Liver (tissue), 9 donors: Measurements from ENCODE around the gene SRGAP3. TPM values are rescaled to one million over a fixed set of nuclear protein-coding genes. Genes with fewer than 3 reads are reported as not detected.

Experiments
- DNase-seq: peaks from one replicate; pipeline ENCODE4 v3.0.0-alpha.2; 2017; ENCODE audit warnings: low spot score
- H3K27ac ChIP-seq, 2 donors: one replicate each; pipeline ENCODE4 v1.7.0; 2013; ENCODE audit warnings: inconsistent platforms in 2 of 2, low read length in 2 of 2, control low read depth in 1 of 2, low read depth in 1 of 2, mild to moderate bottlenecking in 1 of 2
- H3K27me3 ChIP-seq, 4 donors: one replicate each; pipeline versions ENCODE4 v1.6.1 to v1.7.0; 2013; ENCODE audit warnings: low read length in 3 of 4, inconsistent platforms in 1 of 4, mild to moderate bottlenecking in 1 of 4, moderate library complexity in 1 of 4; ENCODE audit not compliant: control insufficient read depth in 4 of 4, insufficient read depth in 4 of 4
- H3K36me3 ChIP-seq, 4 donors: one replicate each; pipeline versions ENCODE4 v1.6.1 to v1.7.0; 2013; ENCODE audit warnings: low read length in 3 of 4, mild to moderate bottlenecking in 3 of 4, low read depth in 1 of 4, moderate library complexity in 1 of 4; ENCODE audit not compliant: control insufficient read depth in 4 of 4, insufficient read depth in 3 of 4
- H3K4me1 ChIP-seq, 4 donors: one replicate each; pipeline versions ENCODE4 v1.6.1 to v1.7.0; 2013; ENCODE audit warnings: low read length in 3 of 4, mild to moderate bottlenecking in 3 of 4, moderate library complexity in 1 of 4; ENCODE audit not compliant: control insufficient read depth in 4 of 4, insufficient read depth in 4 of 4
- H3K4me3 ChIP-seq, 3 donors: one replicate each; pipeline versions ENCODE4 v1.6.1 to v1.7.0; 2013; ENCODE audit warnings: low read length in 3 of 3, control low read depth in 1 of 3, low read depth in 1 of 3, mild to moderate bottlenecking in 1 of 3
- H3K9ac ChIP-seq, 2 donors: one replicate each; pipeline ENCODE4 v1.7.0; 2013; ENCODE audit warnings: low read length in 2 of 2, mild to moderate bottlenecking in 2 of 2, moderate library complexity in 2 of 2, control low read depth in 1 of 2, low read depth in 1 of 2
- H3K9me3 ChIP-seq, 4 donors: one replicate each; pipeline versions ENCODE4 v1.6.1 to v1.7.0; 2013; ENCODE audit warnings: low read length in 3 of 4; ENCODE audit not compliant: control insufficient read depth in 4 of 4
- EGR1 ChIP-seq, 2 donors: IDR thresholded peaks; 2 replicates each; pipeline ENCODE4 v1.6.1; 2016 to 2018; ENCODE audit warnings: antibody characterized with exemption in 2 of 2, low read depth in 2 of 2
- FOXA1 ChIP-seq: IDR thresholded peaks from 2 replicates; pipeline ENCODE4 v1.6.1; 2016; ENCODE audit warnings: antibody characterized with exemption
- FOXA2 ChIP-seq: IDR thresholded peaks from 2 replicates; pipeline ENCODE4 v1.6.1; 2016; ENCODE audit warnings: antibody characterized with exemption
- GABPA ChIP-seq, 2 donors: IDR thresholded peaks in 1 of 2; conservative IDR thresholded peaks in 1 of 2; 2 replicates each; pipeline ENCODE4 v1.6.1; 2016; ENCODE audit warnings: antibody characterized with exemption in 2 of 2, mild to moderate bottlenecking in 1 of 2, moderate library complexity in 1 of 2
- HNF4A ChIP-seq, 2 donors: conservative IDR thresholded peaks; 2 replicates each; pipeline ENCODE4 v1.6.1; 2016; ENCODE audit warnings: antibody characterized with exemption in 2 of 2, mild to moderate bottlenecking in 2 of 2
- HNF4G ChIP-seq: IDR thresholded peaks from 2 replicates; pipeline ENCODE4 v1.6.1; 2016; ENCODE audit warnings: antibody characterized with exemption
- JUND ChIP-seq, 2 donors: IDR thresholded peaks; 2 replicates each; pipeline ENCODE4 v1.6.1; 2016; ENCODE audit warnings: antibody characterized with exemption in 2 of 2
- NR2F2 ChIP-seq: IDR thresholded peaks from 2 replicates; pipeline ENCODE4 v1.6.1; 2016; ENCODE audit warnings: antibody characterized with exemption
- RAD21 ChIP-seq, 2 donors: IDR thresholded peaks; 2 replicates each; pipeline ENCODE4 v1.6.1; 2016; ENCODE audit warnings: antibody characterized with exemption in 2 of 2, mild to moderate bottlenecking in 2 of 2
- RXRA ChIP-seq, 2 donors: IDR thresholded peaks; 2 replicates each; pipeline ENCODE4 v1.6.1; 2017 to 2018; ENCODE audit warnings: antibody characterized with exemption in 2 of 2, mild to moderate bottlenecking in 1 of 2
- SP1 ChIP-seq: IDR thresholded peaks from 2 replicates; pipeline ENCODE4 v1.6.1; 2018; ENCODE audit warnings: antibody characterized with exemption, mild to moderate bottlenecking
- YY1 ChIP-seq: IDR thresholded peaks from 2 replicates; pipeline ENCODE4 v1.6.1; 2016; ENCODE audit warnings: antibody characterized with exemption, mild to moderate bottlenecking
- WGBS: extraction: QIAGEN DNeasy Blood & Tissue Kit; methylation state at CpG from one replicate; pipeline ENCODE4 v1.1.7; 2013; 5-methylcytosine and 5-hydroxymethylcytosine counted together
- polyA plus RNA-seq, 2 donors: library from polyadenylated mRNA; stranded (reverse) in 1 of 2; unstranded in 1 of 2; fragments of 200-250 nt in 1 of 2; fragments of >200 nt in 1 of 2; fragmentation: Nextera tagmentation in 1 of 2; extraction: Ambion mirVana in 1 of 2; gene quantifications; one replicate each; pipeline versions ENCODE4 v1.2.1 to v1.2.3, GENCODE V29; 2013 to 2015
- total RNA-seq, 2 donors: library from RNA; depleted of rRNA; stranded (reverse); fragments of >200 nt; gene quantifications; one replicate each; pipeline ENCODE4 v1.2.3, GENCODE V29; 2014
- TF ChIP-seq, protein P1 (sequence below): fragments of 150-350 bp; IDR thresholded peaks from 2 replicates; pipeline ENCODE4 v1.5.1; 2017; ENCODE audit warnings: improper control_type of control experiment, low read depth, low read length; ENCODE audit not compliant: missing input control
- TF ChIP-seq, protein P2 (sequence below): IDR thresholded peaks from 2 replicates; pipeline ENCODE4 v1.6.1; 2016; ENCODE audit warnings: antibody characterized with exemption
- TF ChIP-seq, protein P3 (sequence below): IDR thresholded peaks from 2 replicates; pipeline ENCODE4 v1.6.1; 2016; ENCODE audit warnings: antibody characterized with exemption
- TF ChIP-seq, protein P4 (sequence below): IDR thresholded peaks from 2 replicates; pipeline ENCODE4 v1.6.1; 2016; ENCODE audit warnings: antibody characterized with exemption
- TF ChIP-seq, protein P5 (sequence below): IDR thresholded peaks from 2 replicates; pipeline ENCODE4 v1.6.1; 2016; ENCODE audit warnings: antibody characterized with exemption, mild to moderate bottlenecking
- donor health status: healthy.
- donor health status: healthy.
- donor health status: healthy.
- donor health status: healthy.
- donor health status: healthy.

Gene SRGAP3
- total and polyA plus RNA-seq, 4 donors: 0.61 to 4.2 (median 1.6) TPM

DNA sequence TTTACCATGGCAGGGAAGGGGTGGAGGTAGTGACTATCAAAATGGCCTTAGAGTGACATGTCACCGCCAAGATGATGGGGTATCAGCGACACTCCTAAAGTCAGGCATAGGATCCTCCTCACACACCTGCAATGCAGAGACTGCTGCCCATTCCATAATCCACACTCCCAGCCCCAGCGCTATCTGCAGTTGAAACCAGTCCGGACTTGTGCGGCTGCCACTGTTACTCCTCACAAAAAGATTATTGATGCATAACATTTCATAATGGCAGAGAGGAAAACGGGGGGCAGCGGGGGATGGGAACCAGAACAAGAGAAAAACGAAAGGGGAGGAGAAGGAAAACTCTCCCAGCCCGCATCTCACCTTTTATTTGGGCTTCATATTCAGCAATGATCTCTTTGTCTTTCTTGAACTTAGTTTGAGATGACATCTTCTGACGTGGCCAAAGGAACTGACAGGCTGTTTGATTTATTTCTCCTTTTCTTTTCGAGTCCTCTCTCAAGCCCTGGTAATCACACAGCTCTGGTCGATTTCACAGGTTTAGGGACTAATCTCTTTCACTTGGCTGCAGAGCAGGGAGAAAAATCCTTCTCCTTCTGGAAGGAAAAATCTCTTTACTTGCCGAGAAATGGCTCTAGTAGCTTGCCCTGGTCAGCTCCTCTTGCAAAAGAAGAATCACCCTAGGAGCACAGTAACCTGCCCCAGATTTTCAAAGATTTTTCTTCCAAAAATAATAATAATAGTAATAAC is 749 bp downstream of the SRGAP3 start:
- no peaks in the 10 kb centered on the region for H3K27me3 ChIP-seq
- peaks cover 0 to 15% (median 12%) of the 10 kb centered on the region in 4 donors for H3K4me1 ChIP-seq
- no peaks in the 10 kb centered on the region for H3K36me3 ChIP-seq
- peak overlapping the region in 2 of 3 donors; percentile 14 to 81 for H3K4me3 ChIP-seq
- TF ChIP-seq JUND (IDR thresholded peaks at IDR 0.05): no peak
- no peak for TF ChIP-seq NR2F2
- TF ChIP-seq, protein P1, sequence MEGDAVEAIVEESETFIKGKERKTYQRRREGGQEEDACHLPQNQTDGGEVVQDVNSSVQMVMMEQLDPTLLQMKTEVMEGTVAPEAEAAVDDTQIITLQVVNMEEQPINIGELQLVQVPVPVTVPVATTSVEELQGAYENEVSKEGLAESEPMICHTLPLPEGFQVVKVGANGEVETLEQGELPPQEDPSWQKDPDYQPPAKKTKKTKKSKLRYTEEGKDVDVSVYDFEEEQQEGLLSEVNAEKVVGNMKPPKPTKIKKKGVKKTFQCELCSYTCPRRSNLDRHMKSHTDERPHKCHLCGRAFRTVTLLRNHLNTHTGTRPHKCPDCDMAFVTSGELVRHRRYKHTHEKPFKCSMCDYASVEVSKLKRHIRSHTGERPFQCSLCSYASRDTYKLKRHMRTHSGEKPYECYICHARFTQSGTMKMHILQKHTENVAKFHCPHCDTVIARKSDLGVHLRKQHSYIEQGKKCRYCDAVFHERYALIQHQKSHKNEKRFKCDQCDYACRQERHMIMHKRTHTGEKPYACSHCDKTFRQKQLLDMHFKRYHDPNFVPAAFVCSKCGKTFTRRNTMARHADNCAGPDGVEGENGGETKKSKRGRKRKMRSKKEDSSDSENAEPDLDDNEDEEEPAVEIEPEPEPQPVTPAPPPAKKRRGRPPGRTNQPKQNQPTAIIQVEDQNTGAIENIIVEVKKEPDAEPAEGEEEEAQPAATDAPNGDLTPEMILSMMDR: no peak
- no peak for TF ChIP-seq GABPA (IDR thresholded peaks at IDR 0.05 in 1 of 2, conservative IDR thresholded peaks at IDR 0.05 in 1 of 2)
- TF ChIP-seq, protein P2, sequence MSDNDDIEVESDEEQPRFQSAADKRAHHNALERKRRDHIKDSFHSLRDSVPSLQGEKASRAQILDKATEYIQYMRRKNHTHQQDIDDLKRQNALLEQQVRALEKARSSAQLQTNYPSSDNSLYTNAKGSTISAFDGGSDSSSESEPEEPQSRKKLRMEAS: no peak
- TF ChIP-seq YY1: no peak
- TF ChIP-seq EGR1 (IDR thresholded peaks at IDR 0.05; ENCODE audit: low read depth in 2 of 2): no peak
- TF ChIP-seq HNF4G: no peak
- TF ChIP-seq SP1: no peak
- TF ChIP-seq RAD21 (IDR thresholded peaks at IDR 0.05): no peak
- TF ChIP-seq HNF4A (conservative IDR thresholded peaks at IDR 0.05): no peak
- TF ChIP-seq, protein P3, sequence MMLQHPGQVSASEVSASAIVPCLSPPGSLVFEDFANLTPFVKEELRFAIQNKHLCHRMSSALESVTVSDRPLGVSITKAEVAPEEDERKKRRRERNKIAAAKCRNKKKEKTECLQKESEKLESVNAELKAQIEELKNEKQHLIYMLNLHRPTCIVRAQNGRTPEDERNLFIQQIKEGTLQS: no peak
- no peak for TF ChIP-seq RXRA (IDR thresholded peaks at IDR 0.05)
- TF ChIP-seq, protein P4, sequence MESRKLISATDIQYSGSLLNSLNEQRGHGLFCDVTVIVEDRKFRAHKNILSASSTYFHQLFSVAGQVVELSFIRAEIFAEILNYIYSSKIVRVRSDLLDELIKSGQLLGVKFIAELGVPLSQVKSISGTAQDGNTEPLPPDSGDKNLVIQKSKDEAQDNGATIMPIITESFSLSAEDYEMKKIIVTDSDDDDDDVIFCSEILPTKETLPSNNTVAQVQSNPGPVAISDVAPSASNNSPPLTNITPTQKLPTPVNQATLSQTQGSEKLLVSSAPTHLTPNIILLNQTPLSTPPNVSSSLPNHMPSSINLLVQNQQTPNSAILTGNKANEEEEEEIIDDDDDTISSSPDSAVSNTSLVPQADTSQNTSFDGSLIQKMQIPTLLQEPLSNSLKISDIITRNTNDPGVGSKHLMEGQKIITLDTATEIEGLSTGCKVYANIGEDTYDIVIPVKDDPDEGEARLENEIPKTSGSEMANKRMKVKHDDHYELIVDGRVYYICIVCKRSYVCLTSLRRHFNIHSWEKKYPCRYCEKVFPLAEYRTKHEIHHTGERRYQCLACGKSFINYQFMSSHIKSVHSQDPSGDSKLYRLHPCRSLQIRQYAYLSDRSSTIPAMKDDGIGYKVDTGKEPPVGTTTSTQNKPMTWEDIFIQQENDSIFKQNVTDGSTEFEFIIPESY: no peak
- no peak for TF ChIP-seq FOXA1
- TF ChIP-seq, protein P5, sequence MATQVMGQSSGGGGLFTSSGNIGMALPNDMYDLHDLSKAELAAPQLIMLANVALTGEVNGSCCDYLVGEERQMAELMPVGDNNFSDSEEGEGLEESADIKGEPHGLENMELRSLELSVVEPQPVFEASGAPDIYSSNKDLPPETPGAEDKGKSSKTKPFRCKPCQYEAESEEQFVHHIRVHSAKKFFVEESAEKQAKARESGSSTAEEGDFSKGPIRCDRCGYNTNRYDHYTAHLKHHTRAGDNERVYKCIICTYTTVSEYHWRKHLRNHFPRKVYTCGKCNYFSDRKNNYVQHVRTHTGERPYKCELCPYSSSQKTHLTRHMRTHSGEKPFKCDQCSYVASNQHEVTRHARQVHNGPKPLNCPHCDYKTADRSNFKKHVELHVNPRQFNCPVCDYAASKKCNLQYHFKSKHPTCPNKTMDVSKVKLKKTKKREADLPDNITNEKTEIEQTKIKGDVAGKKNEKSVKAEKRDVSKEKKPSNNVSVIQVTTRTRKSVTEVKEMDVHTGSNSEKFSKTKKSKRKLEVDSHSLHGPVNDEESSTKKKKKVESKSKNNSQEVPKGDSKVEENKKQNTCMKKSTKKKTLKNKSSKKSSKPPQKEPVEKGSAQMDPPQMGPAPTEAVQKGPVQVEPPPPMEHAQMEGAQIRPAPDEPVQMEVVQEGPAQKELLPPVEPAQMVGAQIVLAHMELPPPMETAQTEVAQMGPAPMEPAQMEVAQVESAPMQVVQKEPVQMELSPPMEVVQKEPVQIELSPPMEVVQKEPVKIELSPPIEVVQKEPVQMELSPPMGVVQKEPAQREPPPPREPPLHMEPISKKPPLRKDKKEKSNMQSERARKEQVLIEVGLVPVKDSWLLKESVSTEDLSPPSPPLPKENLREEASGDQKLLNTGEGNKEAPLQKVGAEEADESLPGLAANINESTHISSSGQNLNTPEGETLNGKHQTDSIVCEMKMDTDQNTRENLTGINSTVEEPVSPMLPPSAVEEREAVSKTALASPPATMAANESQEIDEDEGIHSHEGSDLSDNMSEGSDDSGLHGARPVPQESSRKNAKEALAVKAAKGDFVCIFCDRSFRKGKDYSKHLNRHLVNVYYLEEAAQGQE: no peak
- TF ChIP-seq FOXA2: no peak
- no peak overlapping the region for H3K9ac ChIP-seq
- no peak overlapping the region for H3K27ac ChIP-seq
- H3K9me3 ChIP-seq: no peaks in the 10 kb centered on the region
- 43% methylated on average over 13 of the region's 13 CpGs for WGBS
- no peak for DNase-seq
